ENCODE results near the gene VWA3B.
"Not testable (repeated sequence)": the region's sequence is repeated elsewhere in the genome, so short reads cannot be mapped to it uniquely, and the experiment has no call there.

The VWA3B gene

DNA sequence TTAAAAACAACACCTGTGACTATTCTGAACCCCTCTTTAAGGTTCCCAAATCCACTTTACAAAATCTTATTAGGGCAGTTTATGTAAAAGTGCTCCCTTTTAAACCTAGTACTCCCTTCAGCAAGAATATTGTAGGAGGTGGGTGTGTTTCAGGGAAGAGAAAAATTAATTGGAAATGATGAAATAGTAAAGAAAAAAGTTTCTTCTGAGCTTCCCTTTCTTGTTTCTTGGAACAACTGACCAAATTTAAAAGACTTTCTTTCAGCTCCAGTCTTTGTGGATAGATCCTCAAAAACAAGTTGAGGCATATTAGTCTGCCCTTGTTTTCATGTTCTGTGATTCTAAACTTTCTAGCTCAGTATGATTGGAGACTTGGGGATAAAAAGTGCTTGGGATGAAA lies 3.0 kb downstream of the VWA3B start:
- DNase-seq, result no peak

GRCh38 chr2:98090951-98091350 lies 4.0 kb downstream of the VWA3B start:
- DNase-seq, result no peak

DNA sequence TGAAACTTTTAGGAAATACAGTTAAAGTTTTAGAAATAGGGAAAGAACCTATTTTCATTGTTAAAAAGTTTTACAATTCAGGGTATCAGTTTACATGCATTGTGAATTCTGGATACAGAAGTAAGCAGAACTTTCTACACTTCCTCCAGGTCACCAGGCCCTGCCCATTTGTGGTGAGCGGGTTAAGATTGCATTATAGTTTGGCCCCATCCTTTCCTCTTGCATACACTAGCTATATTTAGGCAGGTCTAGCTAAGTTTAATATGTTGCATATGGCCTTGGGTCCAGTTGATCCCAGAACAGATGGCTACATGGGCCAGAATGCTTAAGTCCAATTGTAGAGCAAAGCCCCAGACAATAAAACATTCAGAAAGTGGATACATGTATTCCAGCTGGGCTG lies 4.8 kb downstream of the VWA3B start:
- peak in 1 of 2 experiments; percentile 34 for DNase-seq

DNA sequence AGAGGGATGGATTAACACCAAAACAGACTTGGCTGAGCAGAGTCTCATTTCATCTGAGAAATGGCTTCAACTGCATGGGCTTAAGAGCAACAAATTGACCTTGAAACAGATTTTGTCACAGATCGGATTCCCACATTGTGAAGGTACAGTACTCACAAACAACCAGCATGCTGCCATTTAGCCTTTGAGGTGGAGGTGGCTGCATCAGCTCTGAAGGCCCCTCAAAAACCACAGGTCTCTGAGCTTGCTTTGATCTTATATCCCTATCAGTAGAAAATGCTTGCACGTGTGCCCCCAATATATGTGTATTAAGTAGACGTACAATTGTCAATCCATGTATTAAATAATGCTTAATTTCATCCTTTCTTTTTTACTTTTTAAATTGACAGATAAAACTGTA lies 6.2 kb downstream of the VWA3B start:
- no peak for DNase-seq

DNA sequence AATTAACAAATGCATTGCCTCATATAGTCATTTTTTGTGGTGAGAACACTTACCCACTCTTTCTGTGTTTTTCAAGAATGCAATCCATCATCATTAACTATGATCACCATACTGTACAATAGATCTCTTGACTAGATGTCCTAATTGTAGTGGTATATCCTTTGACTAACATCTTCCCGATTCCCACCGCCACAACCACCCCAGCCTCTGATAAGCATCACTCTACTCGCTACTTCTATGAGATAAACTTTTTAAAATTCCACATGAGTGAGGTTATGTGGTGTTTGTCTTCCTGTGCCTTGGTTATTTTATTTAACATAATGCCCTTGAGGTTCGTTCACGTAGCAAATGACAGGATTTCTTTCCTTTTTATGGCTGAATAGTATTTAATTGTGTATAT lies 6.6 kb downstream of the VWA3B start:
- no peak for DNase-seq

GRCh38 chr2:98099939-98100743 lies 13.2 kb downstream of the VWA3B start:
- peak in 1 of 2 experiments; percentile 37 for DNase-seq

DNA sequence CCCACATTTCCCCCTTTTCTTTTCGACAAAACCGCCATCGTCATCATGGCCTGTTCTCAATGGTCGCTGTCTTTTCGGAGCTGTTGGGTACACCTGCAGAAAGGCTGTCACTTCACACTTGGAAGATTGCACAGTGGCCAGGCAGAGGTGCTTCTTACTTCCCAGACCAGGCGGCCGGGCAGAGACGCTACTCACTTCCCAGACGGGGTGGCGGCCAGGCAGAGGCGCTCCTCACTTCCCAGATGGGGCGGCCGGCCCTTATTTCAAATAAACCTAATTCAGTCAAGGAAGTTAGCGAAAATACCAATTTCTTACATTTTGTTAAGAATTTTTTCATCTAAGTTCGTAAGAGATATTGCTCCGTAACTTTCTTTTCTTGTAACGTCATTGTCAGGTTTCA lies 15.3 kb downstream of the VWA3B start:
- not testable (repeated sequence) for DNase-seq

DNA sequence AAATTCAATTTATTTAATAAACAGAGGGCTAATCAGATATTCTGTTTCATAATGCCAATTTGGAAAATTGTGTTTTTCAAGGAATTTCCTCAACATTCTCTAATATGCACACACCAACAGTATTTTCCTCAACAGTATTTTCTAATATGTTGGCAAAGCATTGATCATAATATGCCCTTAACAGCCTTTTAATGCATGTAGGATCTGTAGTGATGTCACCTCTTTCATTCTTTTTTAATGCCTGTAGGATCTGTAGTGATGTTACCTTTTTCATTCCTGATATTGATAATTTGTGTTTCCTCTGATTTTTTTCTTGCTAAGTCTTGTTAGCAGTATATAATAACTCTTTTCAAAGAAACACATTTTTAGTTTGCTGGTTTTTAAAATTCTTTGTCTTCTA lies 15.9 kb downstream of the VWA3B start:
- no peak for DNase-seq

GRCh38 chr2:98108110-98108509 lies 21.1 kb downstream of the VWA3B start:
- no peak for DNase-seq

GRCh38 chr2:98110741-98111140 lies 23.8 kb downstream of the VWA3B start:
- no peak for DNase-seq

- no peak for DNase-seq
Measured at GRCh38 chr2:98114643-98115330, 27.8 kb downstream of the VWA3B start.

GRCh38 chr2:98118161-98118560 lies 31.2 kb downstream of the VWA3B start:
- DNase-seq, result no peak

- no peak for DNase-seq
Measured at GRCh38 chr2:98118852-98119251, 31.9 kb downstream of the VWA3B start.

GRCh38 chr2:98121149-98121548 lies 34.2 kb downstream of the VWA3B start:
- DNase-seq, result no peak

- DNase-seq, result no peak
Measured at GRCh38 chr2:98122524-98122923, 35.6 kb downstream of the VWA3B start.

DNA sequence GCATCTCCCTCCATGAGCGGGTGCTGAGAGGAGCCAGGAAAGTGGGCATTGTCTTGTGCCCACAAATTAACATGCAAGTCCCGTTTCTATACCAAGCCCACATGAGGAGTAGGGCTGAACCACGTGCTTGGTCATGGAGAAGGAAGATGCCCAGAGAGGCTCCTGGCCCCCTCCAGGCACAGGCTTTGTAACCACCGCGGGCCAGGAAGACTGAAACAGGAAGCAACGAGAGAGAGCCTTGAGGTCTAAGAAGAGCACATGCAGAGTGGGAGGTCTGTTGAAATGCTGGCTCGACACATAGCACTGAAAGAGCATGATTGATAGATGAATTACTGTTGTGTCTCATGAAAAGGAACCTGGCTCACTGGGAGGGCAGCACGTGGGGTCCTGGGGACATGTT lies 36.3 kb downstream of the VWA3B start:
- no peak for DNase-seq

GRCh38 chr2:98126061-98126460 lies 39.1 kb downstream of the VWA3B start:
- DNase-seq, result no peak

GRCh38 chr2:98127229-98127989 lies 40.4 kb downstream of the VWA3B start:
- DNase-seq, result no peak

DNA sequence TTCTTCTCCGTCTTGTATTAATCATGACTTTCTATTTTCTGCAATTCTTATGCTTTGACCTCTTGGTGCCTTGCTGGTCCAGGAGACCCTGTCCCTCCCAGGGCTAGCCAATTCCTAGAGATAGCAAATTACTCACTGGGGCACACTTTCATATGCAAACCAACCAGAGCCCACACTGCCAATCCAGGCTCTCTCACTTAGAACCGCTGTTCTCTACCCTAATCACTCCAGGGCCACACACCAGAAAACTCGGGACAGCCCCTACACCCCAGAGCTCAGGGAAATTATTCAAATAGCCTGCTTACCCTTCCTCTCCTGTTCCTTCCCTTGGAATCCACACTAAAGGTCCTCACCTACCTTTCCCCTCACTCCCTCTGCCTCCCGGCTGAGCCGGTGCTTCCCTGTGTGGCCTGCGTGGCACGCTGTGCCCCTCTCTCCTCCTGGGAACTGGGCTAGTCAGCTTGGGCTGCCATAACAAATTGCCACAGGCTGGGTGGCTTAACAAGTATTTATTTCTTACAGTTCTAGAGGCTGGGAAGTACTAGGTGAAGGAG lies 41.7 kb downstream of the VWA3B start:
- no peak for DNase-seq

DNA sequence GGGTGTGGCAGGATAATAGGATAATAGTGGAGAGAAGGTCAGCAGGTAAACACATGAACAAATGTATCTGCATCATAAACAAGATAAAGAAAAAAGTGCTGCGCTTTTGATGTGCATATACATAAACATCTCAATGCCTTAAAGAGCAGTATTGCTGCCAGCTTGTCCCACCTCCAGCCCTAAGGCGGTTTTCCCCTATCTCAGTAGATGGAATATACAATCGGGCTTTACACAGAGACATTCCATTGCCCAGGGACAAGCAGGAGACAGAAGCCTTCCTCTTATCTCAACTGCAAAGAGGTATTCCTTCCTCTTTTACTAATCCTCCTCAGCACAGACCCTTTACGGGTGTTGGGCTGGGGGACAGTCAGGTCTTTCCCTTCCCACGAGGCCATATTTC lies 43.1 kb downstream of the VWA3B start:
- not testable (repeated sequence) for DNase-seq

DNA sequence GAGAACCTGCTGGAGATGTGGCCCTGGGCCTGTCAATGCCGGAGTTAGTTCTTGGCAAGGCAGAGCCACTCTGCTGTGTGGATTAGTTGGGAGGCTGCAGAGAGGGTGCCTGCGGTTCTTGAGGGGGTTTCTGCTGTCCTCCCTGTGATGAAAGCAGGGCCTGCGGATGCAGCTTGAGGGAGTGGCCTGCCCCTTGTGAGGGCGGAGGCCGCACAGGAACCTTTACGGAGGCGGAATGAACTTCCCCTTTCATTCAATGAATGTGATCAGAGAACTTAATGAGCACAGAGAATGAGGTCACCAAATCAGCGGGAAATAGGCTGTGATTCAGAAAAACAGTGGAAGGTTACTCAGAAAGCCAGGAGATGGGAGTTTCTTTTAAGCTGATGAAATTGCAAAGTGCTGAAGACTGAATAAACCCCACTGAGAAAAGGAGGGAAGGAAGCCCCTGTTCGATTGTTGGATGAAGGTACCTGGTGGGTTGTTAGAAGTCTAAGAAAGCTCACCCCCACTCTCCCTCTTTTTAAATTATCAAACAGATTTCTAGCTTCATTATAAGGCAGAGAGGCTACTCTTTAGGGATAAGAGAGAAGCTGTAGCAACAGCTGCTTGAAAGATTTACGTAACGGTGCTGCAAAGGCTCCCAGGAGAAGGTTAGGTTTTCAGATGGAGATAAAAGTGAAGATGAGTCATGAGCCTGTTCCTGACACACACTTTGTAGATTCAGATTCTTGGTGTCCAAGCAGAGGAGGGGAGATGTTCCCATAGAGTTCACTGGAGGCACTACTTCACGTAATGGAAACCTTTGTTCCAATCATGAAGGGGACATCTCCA lies 47.4 kb downstream of the VWA3B start:
- peak in 1 of 2 experiments; percentile 40 for DNase-seq

GRCh38 chr2:98137196-98137595 lies 50.2 kb downstream of the VWA3B start:
- no peak for DNase-seq

Data from NCI-H524 (cell line).